Loucy (cell line): Measurements from ENCODE around the gene BACH2.

Source experiments
- H2AFZ ChIP-seq: fragments of 200-600 bp; sonication (generic); 2 replicates; pipeline ENCODE4 v1.6.0; 2016; ENCODE audit warnings: antibody characterized with exemption, mild to moderate bottlenecking, low read length, moderate library complexity
- H3F3A ChIP-seq: fragments of 200-600 bp; 2 replicates; pipeline ENCODE4 v1.6.0; 2016; ENCODE audit warnings: antibody characterized with exemption, low read depth, mild to moderate bottlenecking
- H3K27me3 ChIP-seq: fragments of 200-600 bp; sonication (generic); 2 replicates; pipeline ENCODE4 v1.6.1; 2014; ENCODE audit warnings: low read length, mild to moderate bottlenecking; ENCODE audit not compliant: insufficient read depth, poor library complexity, severe bottlenecking
- H3K36me3 ChIP-seq: fragments of 200-600 bp; sonication (generic); 2 replicates; pipeline ENCODE4 v1.6.1; 2016; ENCODE audit warnings: low read length; ENCODE audit not compliant: insufficient read depth
- H3K4me1 ChIP-seq: fragments of 200-600 bp; sonication (generic); 2 replicates; pipeline ENCODE4 v1.5.1; 2014; ENCODE audit warnings: low read length, mild to moderate bottlenecking; ENCODE audit not compliant: insufficient read depth, poor library complexity, severe bottlenecking
- H3K4me2 ChIP-seq: fragments of 200-600 bp; sonication (generic); 2 replicates; pipeline ENCODE4 v1.6.0; 2014; ENCODE audit warnings: antibody characterized with exemption, low read length, low read depth, mild to moderate bottlenecking; ENCODE audit not compliant: poor library complexity, severe bottlenecking
- H3K4me3 ChIP-seq: fragments of 200-600 bp; sonication (generic); 2 replicates; pipeline ENCODE4 v1.5.1; 2014; ENCODE audit warnings: low read length, mild to moderate bottlenecking, mixed read lengths; ENCODE audit not compliant: poor library complexity, severe bottlenecking
- H3K79me2 ChIP-seq: fragments of 200-600 bp; sonication (generic); 2 replicates; pipeline ENCODE4 v1.6.1; 2014; ENCODE audit warnings: low read length; ENCODE audit not compliant: insufficient read depth
- H3K9ac ChIP-seq: fragments of 200-600 bp; sonication (generic); 2 replicates; pipeline ENCODE4 v1.6.0; 2014; ENCODE audit warnings: mild to moderate bottlenecking, low read depth, low read length, moderate library complexity; ENCODE audit not compliant: poor library complexity, severe bottlenecking
- H3K9me2 ChIP-seq: fragments of 200-600 bp; sonication (generic); replicated peaks from 2 replicates; pipeline ENCODE4 v1.6.1; 2016; ENCODE audit warnings: low read depth, low read length, mixed read lengths
- H3K9me3 ChIP-seq: fragments of 200-600 bp; sonication (generic); 2 replicates; pipeline ENCODE4 v1.6.1; 2014; ENCODE audit warnings: mild to moderate bottlenecking, antibody characterized with exemption, low read length, low read depth; ENCODE audit not compliant: insufficient read depth
- H4K20me1 ChIP-seq: fragments of 200-600 bp; sonication (generic); 2 replicates; pipeline ENCODE4 v1.6.0; 2014; ENCODE audit warnings: antibody characterized with exemption, low read length, mild to moderate bottlenecking; ENCODE audit not compliant: insufficient read depth, poor library complexity, severe bottlenecking
- EZH2phosphoT487 ChIP-seq: fragments of 200-600 bp; IDR thresholded peaks from 2 replicates; pipeline ENCODE4 v1.6.1; 2018; ENCODE audit warnings: antibody characterized with exemption, mild to moderate bottlenecking, moderate library complexity, borderline replicate concordance
- TF ChIP-seq, protein P1 (sequence below): fragments of 200-600 bp; sonication (generic); conservative IDR thresholded peaks from 2 replicates; pipeline ENCODE4 v1.5.1; 2014; ENCODE audit warnings: mild to moderate bottlenecking, antibody characterized with exemption, low read length

BACH2 gene

GRCh38 chr6:89952686-89953085, 344.0 kb downstream of the BACH2 start:
- Histone ChIP-seq H3K9ac (no peak overlapping the region), H4K20me1 (peaks cover 10% of the 10 kb centered on the region), H3K4me2 (peak overlapping the region; percentile 63), H3K36me3 (peaks cover 30% of the 10 kb centered on the region; the same call in 1 of the 2 replicates), H3F3A (no peaks in the 10 kb centered on the region; the same call in 1 of the 2 replicates), H3K27me3 (no peaks in the 10 kb centered on the region), H3K4me1 (peaks cover 33% of the 10 kb centered on the region), H3K9me3 (no peaks in the 10 kb centered on the region), H3K79me2 (no peaks in the 10 kb centered on the region), H2AFZ (no peak overlapping the region), H3K4me3 (peak overlapping the region; percentile 39), H3K9me2 (no peaks in the 10 kb centered on the region)
- TF ChIP-seq EZH2phosphoT487: peak; percentile 44; the same call in 1 of the 2 replicates
- TF ChIP-seq, protein P1, sequence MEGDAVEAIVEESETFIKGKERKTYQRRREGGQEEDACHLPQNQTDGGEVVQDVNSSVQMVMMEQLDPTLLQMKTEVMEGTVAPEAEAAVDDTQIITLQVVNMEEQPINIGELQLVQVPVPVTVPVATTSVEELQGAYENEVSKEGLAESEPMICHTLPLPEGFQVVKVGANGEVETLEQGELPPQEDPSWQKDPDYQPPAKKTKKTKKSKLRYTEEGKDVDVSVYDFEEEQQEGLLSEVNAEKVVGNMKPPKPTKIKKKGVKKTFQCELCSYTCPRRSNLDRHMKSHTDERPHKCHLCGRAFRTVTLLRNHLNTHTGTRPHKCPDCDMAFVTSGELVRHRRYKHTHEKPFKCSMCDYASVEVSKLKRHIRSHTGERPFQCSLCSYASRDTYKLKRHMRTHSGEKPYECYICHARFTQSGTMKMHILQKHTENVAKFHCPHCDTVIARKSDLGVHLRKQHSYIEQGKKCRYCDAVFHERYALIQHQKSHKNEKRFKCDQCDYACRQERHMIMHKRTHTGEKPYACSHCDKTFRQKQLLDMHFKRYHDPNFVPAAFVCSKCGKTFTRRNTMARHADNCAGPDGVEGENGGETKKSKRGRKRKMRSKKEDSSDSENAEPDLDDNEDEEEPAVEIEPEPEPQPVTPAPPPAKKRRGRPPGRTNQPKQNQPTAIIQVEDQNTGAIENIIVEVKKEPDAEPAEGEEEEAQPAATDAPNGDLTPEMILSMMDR: no peak

DNA sequence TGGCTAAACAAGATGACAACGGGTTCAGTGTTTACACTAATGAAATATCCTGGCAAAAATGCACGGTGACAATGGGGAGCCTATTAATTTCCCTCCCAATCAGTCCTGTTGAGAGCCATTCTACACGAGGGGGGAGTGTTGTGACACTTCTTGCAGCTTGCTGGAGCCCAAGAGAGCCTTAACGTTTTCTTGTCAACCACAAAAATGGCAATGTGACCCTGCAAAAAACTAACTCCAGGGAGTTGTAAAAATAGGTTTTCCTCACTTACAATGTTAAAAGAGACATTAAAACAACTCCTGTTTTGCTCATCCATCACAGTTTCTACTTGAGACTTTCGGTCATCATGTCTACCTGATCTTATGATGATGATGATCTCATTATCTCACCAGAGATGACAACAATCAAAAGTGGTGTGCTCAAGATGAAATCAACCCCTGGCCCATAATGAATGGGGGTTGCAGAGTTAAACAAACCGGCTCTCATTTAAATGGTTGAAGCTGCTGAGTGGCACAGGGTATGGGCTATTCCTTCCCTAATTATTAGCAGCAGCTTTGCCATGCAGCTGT, 344.5 kb downstream of the BACH2 start:
- TF ChIP-seq EZH2phosphoT487: no peak
- TF ChIP-seq, protein P1: no peak
- Histone ChIP-seq H3K4me3 (peak overlapping the region; percentile 39), H3K9ac (no peak overlapping the region), H3F3A (no peaks in the 10 kb centered on the region; the same call in 1 of the 2 replicates), H3K4me1 (peaks cover 33% of the 10 kb centered on the region), H3K9me3 (no peaks in the 10 kb centered on the region), H3K4me2 (peak overlapping the region; percentile 63), H4K20me1 (peaks cover 10% of the 10 kb centered on the region), H3K27me3 (no peaks in the 10 kb centered on the region), H3K36me3 (peaks cover 30% of the 10 kb centered on the region; the same call in 1 of the 2 replicates), H3K79me2 (no peaks in the 10 kb centered on the region), H3K9me2 (no peaks in the 10 kb centered on the region), H2AFZ (no peak overlapping the region)

- Histone ChIP-seq H4K20me1 (peaks cover 10% of the 10 kb centered on the region), H3K4me3 (peak overlapping the region; percentile 39), H3K79me2 (no peaks in the 10 kb centered on the region), H3K4me1 (peaks cover 33% of the 10 kb centered on the region), H3F3A (no peaks in the 10 kb centered on the region; the same call in 1 of the 2 replicates), H3K9me2 (no peaks in the 10 kb centered on the region), H3K27me3 (no peaks in the 10 kb centered on the region), H3K36me3 (peaks cover 30% of the 10 kb centered on the region; the same call in 1 of the 2 replicates), H3K4me2 (peak overlapping the region; percentile 63), H2AFZ (no peak overlapping the region), H3K9me3 (no peaks in the 10 kb centered on the region), H3K9ac (no peak overlapping the region)
- TF ChIP-seq, protein P1: no peak
- no peak for TF ChIP-seq EZH2phosphoT487
Observed at GRCh38 chr6:89951574-89952104, 345.0 kb downstream of the BACH2 start.
